ENCODE measurements around the gene RAD18. TPM values are rescaled to one million over a fixed set of nuclear protein-coding genes. Genes with fewer than 3 reads are reported as not detected.

The RAD18 gene
- total and polyA plus RNA-seq, 2 donors (not counting 1 experiment from before 2014, with no cell fraction given) = 4.8 to 21.3 TPM

DNA sequence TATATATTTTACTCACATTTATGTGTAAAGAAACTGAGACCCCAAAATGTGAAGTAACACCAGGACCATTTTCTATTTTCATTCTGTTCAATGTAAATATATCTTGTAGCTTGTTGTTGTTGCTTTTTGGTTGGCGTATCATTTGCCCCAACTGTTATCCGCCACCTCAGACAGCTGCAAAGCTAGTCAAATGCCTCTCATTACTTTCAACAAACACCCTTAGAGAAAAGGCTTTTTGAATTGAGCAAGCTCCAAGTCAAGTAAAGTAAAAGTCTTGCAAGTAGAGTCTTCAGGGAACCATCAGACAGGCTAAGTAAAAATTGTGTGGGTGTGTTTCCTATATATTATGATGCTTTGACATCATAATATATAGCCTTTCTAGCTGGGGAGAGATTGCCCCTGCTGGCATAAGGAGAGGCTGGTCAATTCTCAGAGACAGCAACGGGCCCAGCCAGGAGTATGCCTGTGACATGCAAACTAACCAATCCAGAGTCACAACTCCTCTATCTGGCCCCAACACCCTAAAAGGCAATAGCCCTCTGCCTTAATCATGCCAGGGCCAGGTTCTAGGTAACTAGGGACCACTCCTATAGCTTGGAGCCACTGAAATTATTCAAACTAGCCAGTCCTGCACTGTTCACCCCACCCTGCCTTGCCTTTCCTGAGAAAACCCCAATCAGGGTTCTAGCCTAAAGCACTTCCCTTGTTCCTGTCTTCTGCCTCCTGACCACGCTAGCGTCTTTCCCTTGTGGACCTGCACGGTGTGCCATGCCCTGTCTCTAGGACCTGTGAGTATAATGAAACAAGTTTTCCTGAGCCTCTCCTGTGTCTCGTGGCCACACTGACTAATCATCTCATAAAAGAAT lies 75.6 kb downstream of the RAD18 start:
- Histone ChIP-seq H3K4me1 (ENCODE audit: control insufficient read depth in 2 of 2, insufficient read depth in 2 of 2, low read length in 2 of 2) (no peaks in the 10 kb centered on the region), H3K4me2 (replicated peaks; ENCODE audit: low read depth, low read length, poor library complexity, severe bottlenecking) (no peak overlapping the region), H4K20me1 (ENCODE audit: control insufficient read depth, insufficient read depth, low read length, poor library complexity, severe bottlenecking) (no peaks in the 10 kb centered on the region), H3K36me3 (replicated peaks in 1 of 2; ENCODE audit: control extremely low read depth in 1 of 2, control insufficient read depth in 1 of 2, extremely low read depth in 1 of 2, insufficient read depth in 2 of 2, low read length in 1 of 2) (peaks cover 4 to 28% of the 10 kb centered on the region in 2 experiments), H3K79me2 (ENCODE audit: control insufficient read depth, insufficient read depth, low read length) (no peaks in the 10 kb centered on the region), H2AFZ (ENCODE audit: insufficient read depth, low read depth, low read length, poor library complexity, severe bottlenecking) (no peak overlapping the region), H3K4me3 (ENCODE audit: control extremely low read depth in 1 of 5, extremely low read depth in 1 of 5, insufficient read depth in 1 of 5, low read depth in 2 of 5, low read length in 4 of 5) (no peak overlapping the region), H3K9ac (ENCODE audit: low read length) (no peak overlapping the region), H3K27me3 (replicated peaks in 1 of 4; ENCODE audit: control extremely low read depth in 1 of 4, control insufficient read depth in 3 of 4, insufficient read depth in 4 of 4, low read length in 3 of 4) (no peaks in the 10 kb centered on the region), H3K9me3 (ENCODE audit: control extremely low read depth in 1 of 3, control insufficient read depth in 2 of 3, insufficient read depth in 1 of 3, low read length in 2 of 3) (peaks cover 0 to 3% (median 0%) of the 10 kb centered on the region in 3 donors), H3K27ac (ENCODE audit: low read length in 2 of 2) (no peak overlapping the region)
- Mint-ChIP-seq H3K4me1 (no peaks in the 10 kb centered on the region), H3K9me3 (ENCODE audit: insufficient read depth) (no peaks in the 10 kb centered on the region), H3K27ac (no peak overlapping the region), H3K4me3 (no peak overlapping the region), H3K27me3 (no peaks in the 10 kb centered on the region)
- ATAC-seq (ENCODE audit: low read depth) (no peak), DNase-seq (no peak)
- intact Hi-C loops (cut with micrococcal nuclease) = no loop called here
- WGBS (ENCODE audit: insufficient coverage) = 86% methylated on average over 4 of the region's 7 CpGs
- no peak for TF ChIP-seq EZH2 (IDR thresholded peaks at IDR 0.05; ENCODE audit: borderline replicate concordance, insufficient read depth, low read depth, low read length, poor library complexity, severe bottlenecking)
- TF ChIP-seq, protein P1, sequence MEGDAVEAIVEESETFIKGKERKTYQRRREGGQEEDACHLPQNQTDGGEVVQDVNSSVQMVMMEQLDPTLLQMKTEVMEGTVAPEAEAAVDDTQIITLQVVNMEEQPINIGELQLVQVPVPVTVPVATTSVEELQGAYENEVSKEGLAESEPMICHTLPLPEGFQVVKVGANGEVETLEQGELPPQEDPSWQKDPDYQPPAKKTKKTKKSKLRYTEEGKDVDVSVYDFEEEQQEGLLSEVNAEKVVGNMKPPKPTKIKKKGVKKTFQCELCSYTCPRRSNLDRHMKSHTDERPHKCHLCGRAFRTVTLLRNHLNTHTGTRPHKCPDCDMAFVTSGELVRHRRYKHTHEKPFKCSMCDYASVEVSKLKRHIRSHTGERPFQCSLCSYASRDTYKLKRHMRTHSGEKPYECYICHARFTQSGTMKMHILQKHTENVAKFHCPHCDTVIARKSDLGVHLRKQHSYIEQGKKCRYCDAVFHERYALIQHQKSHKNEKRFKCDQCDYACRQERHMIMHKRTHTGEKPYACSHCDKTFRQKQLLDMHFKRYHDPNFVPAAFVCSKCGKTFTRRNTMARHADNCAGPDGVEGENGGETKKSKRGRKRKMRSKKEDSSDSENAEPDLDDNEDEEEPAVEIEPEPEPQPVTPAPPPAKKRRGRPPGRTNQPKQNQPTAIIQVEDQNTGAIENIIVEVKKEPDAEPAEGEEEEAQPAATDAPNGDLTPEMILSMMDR (IDR thresholded peaks at IDR 0.05) = no peak
- ChIA-PET POLR2A (no interaction called here), CTCF (no interaction called here)

- Histone ChIP-seq H3K9ac (ENCODE audit: low read length) (no peak overlapping the region), H3K27ac (ENCODE audit: low read length in 2 of 2) (no peak overlapping the region), H3K4me1 (ENCODE audit: control insufficient read depth in 2 of 2, insufficient read depth in 2 of 2, low read length in 2 of 2) (no peaks in the 10 kb centered on the region), H3K4me3 (ENCODE audit: control extremely low read depth in 1 of 5, extremely low read depth in 1 of 5, insufficient read depth in 1 of 5, low read depth in 2 of 5, low read length in 4 of 5) (no peak overlapping the region), H3K9me3 (ENCODE audit: control extremely low read depth in 1 of 3, control insufficient read depth in 2 of 3, insufficient read depth in 1 of 3, low read length in 2 of 3) (peaks cover 0 to 3% (median 0%) of the 10 kb centered on the region in 3 donors), H2AFZ (ENCODE audit: insufficient read depth, low read depth, low read length, poor library complexity, severe bottlenecking) (no peak overlapping the region), H4K20me1 (ENCODE audit: control insufficient read depth, insufficient read depth, low read length, poor library complexity, severe bottlenecking) (no peaks in the 10 kb centered on the region), H3K4me2 (replicated peaks; ENCODE audit: low read depth, low read length, poor library complexity, severe bottlenecking) (no peak overlapping the region), H3K36me3 (replicated peaks in 1 of 2; ENCODE audit: control extremely low read depth in 1 of 2, control insufficient read depth in 1 of 2, extremely low read depth in 1 of 2, insufficient read depth in 2 of 2, low read length in 1 of 2) (peaks cover 7 to 28% of the 10 kb centered on the region in 2 experiments), H3K79me2 (ENCODE audit: control insufficient read depth, insufficient read depth, low read length) (no peaks in the 10 kb centered on the region), H3K27me3 (replicated peaks in 1 of 4; ENCODE audit: control extremely low read depth in 1 of 4, control insufficient read depth in 3 of 4, insufficient read depth in 4 of 4, low read length in 3 of 4) (no peaks in the 10 kb centered on the region)
- TF ChIP-seq EZH2 (IDR thresholded peaks at IDR 0.05; ENCODE audit: borderline replicate concordance, insufficient read depth, low read depth, low read length, poor library complexity, severe bottlenecking) = no peak
- TF ChIP-seq, protein P1 (IDR thresholded peaks at IDR 0.05) = no peak
- Mint-ChIP-seq H3K4me1 (no peaks in the 10 kb centered on the region), H3K27me3 (no peaks in the 10 kb centered on the region), H3K9me3 (ENCODE audit: insufficient read depth) (no peaks in the 10 kb centered on the region), H3K4me3 (no peak overlapping the region), H3K27ac (no peak overlapping the region)
- WGBS (ENCODE audit: insufficient coverage) = 81% methylated on average over 4 of the region's 4 CpGs
- ATAC-seq (ENCODE audit: low read depth) = no peak
- CTCF ChIA-PET = no interaction called here
- DNase-seq = no peak
- intact Hi-C loops (cut with micrococcal nuclease) = no loop called here
- POLR2A ChIA-PET = no interaction called here
Observed at GRCh38 chr3:8886546-8886945, 76.7 kb downstream of the RAD18 start.
